ENCODE results near the gene PCGF3. TPM values are rescaled to one million over a fixed set of nuclear protein-coding genes. Genes with fewer than 3 reads are reported as not detected.

PCGF3 gene
- total and polyA plus RNA-seq, 9 of the 15 experiments (the other 6 are each of a cell fraction or from before 2014, with no cell fraction given) = 2.6 to 46.1 (median 20.3) TPM

GRCh38 chr4:681736-682451, 23.7 kb upstream of the PCGF3 start (continued):
- no peak for TF ChIP-seq FOXK2 (conservative IDR thresholded peaks at IDR 0.05 in 1 of 2, IDR thresholded peaks at IDR 0.05 in 1 of 2; ENCODE audit: low read depth in 2 of 2)
- TF ChIP-seq, protein P1, sequence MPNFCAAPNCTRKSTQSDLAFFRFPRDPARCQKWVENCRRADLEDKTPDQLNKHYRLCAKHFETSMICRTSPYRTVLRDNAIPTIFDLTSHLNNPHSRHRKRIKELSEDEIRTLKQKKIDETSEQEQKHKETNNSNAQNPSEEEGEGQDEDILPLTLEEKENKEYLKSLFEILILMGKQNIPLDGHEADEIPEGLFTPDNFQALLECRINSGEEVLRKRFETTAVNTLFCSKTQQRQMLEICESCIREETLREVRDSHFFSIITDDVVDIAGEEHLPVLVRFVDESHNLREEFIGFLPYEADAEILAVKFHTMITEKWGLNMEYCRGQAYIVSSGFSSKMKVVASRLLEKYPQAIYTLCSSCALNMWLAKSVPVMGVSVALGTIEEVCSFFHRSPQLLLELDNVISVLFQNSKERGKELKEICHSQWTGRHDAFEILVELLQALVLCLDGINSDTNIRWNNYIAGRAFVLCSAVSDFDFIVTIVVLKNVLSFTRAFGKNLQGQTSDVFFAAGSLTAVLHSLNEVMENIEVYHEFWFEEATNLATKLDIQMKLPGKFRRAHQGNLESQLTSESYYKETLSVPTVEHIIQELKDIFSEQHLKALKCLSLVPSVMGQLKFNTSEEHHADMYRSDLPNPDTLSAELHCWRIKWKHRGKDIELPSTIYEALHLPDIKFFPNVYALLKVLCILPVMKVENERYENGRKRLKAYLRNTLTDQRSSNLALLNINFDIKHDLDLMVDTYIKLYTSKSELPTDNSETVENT (CRISPR knock-in tag; IDR thresholded peaks at IDR 0.05) = 0 out of 2 replicates have a peak, but pooled peaks have one; percentile 14
- TF ChIP-seq BRF2 (IDR thresholded peaks at IDR 0.05; ENCODE audit: borderline replicate concordance, insufficient read depth, insufficient read length) = no peak
- TF ChIP-seq BCOR (IDR thresholded peaks at IDR 0.05) = 0 out of 2 replicates have a peak, but pooled peaks have one; percentile 28
- TF ChIP-seq ESRRA (IDR thresholded peaks at IDR 0.05; ENCODE audit: borderline replicate concordance, low read depth) = peak; percentile 20; the same call in 1 of the 2 replicates
- TF ChIP-seq TAF15 (IDR thresholded peaks at IDR 0.05; ENCODE audit: low read depth, low read length) = no peak
- no peak for TF ChIP-seq STAT5B (CRISPR knock-in tag; IDR thresholded peaks at IDR 0.05)
- TF ChIP-seq CBFA2T2 (conservative IDR thresholded peaks at IDR 0.05) = 0 out of 2 replicates have a peak, but pooled peaks have one; percentile 8
- TF ChIP-seq ZFPM2 (CRISPR knock-in tag; IDR thresholded peaks at IDR 0.05) = no peak
- no peak for TF ChIP-seq RBM15 (IDR thresholded peaks at IDR 0.05; ENCODE audit: insufficient read depth, low read length)
- no peak for TF ChIP-seq ZFP1 (CRISPR knock-in tag; IDR thresholded peaks at IDR 0.05)
- no peak for TF ChIP-seq EWSR1 (IDR thresholded peaks at IDR 0.05; ENCODE audit: borderline replicate concordance, low read depth, partially characterized antibody)
- no peak for TF ChIP-seq ZNF431 (CRISPR knock-in tag; IDR thresholded peaks at IDR 0.05)
- no peak for TF ChIP-seq ETS2 (tag; IDR thresholded peaks at IDR 0.05; ENCODE audit: borderline replicate concordance, poor library complexity, severe bottlenecking)
- TF ChIP-seq RHOXF2B (CRISPR knock-in tag; conservative IDR thresholded peaks at IDR 0.05) = no peak
- no peak for TF ChIP-seq EP400 (IDR thresholded peaks at IDR 0.05)
- no peak for TF ChIP-seq FOS (IDR thresholded peaks at IDR 0.05; ENCODE audit: extremely low read depth, insufficient read length)
- no peak for TF ChIP-seq SPI1 (IDR thresholded peaks at IDR 0.05; ENCODE audit: borderline replicate concordance, low read depth, low read length)
- TF ChIP-seq ZNF408 (CRISPR knock-in tag; IDR thresholded peaks at IDR 0.05; ENCODE audit: low read depth) = no peak
- TF ChIP-seq PHB2 (IDR thresholded peaks at IDR 0.05; ENCODE audit: low read depth) = no peak
- no peak for TF ChIP-seq MED1 (CRISPR knock-in tag; IDR thresholded peaks at IDR 0.05; ENCODE audit: borderline replicate concordance)
- peak; percentile 34 for TF ChIP-seq FIP1L1 (IDR thresholded peaks at IDR 0.05; ENCODE audit: low read depth, low read length, poor library complexity, severe bottlenecking)
- TF ChIP-seq, protein P2, sequence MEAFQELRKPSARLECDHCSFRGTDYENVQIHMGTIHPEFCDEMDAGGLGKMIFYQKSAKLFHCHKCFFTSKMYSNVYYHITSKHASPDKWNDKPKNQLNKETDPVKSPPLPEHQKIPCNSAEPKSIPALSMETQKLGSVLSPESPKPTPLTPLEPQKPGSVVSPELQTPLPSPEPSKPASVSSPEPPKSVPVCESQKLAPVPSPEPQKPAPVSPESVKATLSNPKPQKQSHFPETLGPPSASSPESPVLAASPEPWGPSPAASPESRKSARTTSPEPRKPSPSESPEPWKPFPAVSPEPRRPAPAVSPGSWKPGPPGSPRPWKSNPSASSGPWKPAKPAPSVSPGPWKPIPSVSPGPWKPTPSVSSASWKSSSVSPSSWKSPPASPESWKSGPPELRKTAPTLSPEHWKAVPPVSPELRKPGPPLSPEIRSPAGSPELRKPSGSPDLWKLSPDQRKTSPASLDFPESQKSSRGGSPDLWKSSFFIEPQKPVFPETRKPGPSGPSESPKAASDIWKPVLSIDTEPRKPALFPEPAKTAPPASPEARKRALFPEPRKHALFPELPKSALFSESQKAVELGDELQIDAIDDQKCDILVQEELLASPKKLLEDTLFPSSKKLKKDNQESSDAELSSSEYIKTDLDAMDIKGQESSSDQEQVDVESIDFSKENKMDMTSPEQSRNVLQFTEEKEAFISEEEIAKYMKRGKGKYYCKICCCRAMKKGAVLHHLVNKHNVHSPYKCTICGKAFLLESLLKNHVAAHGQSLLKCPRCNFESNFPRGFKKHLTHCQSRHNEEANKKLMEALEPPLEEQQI (IDR thresholded peaks at IDR 0.05) = no peak

All from K562 (cell line).